Measurements from ENCODE around the gene VTN.

DNA sequence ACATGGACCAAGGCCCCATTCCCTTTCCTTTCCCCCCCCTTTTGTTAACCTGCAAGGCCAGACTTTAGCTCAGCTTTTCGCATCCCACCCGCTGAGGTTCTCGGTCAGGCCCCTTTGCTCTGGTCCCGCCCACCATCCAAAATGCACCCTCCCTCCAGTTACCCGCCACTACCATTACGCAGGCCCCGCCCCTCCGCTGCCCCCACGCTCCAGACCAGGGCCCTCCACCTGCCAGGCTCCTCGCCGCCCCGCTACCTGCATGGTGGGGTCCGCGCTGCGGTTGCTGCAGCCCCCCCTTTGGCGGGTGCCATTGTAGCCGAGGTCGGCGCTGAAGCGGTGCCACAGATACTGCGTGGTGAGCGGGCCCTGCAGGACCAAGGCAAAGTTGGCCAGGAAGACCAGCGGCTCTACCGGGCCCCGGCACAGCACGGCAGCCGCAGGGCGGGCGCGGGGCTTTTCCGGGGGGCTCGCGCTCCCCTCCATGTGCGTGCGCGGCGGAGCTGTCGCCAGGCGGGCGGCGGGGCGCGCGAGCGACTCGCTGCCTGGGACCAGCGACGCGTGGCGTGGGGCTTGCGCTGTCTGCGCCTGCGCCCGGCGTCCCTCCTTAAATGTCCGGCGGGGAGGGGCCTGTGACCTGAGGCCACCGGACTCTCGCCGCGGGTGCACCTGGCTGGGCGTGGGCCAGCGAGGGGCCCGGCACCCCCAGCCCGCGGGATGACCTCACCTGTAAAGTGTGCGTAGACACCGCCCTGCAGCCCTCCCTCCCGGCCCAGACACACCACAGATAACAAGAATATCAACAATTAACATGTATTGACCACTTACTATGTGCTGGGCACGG lies 35.7 kb upstream of the VTN start, which contains the start of gene SLC46A1:
- TF ChIP-seq CTCF (IDR thresholded peaks at IDR 0.05) (peak in 1 of 4 experiments; percentile 16), POLR2A (IDR thresholded peaks at IDR 0.05) (no peak), POLR2AphosphoS5 (IDR thresholded peaks at IDR 0.05) (peak; percentile 14)

Measured in prostate gland (tissue), 2 donors.